BE2C (cell line): ENCODE results near the gene MAML2.

Experiments
- DNase-seq: peaks from one replicate; pipeline ENCODE4 v3.0.0-alpha.2; 2020
- H3K27me3 ChIP-seq: fragments of 250-450 bp; sonication (Bioruptor Pico); 2 replicates; pipeline ENCODE4 v1.5.1; 2020; ENCODE audit warnings: mild to moderate bottlenecking
- H3K36me3 ChIP-seq: fragments of 250-450 bp; sonication (Bioruptor Pico); 2 replicates; pipeline ENCODE4 v1.5.1; 2020; ENCODE audit warnings: mild to moderate bottlenecking
- H3K4me1 ChIP-seq: fragments of 250-450 bp; sonication (Bioruptor Pico); 2 replicates; pipeline ENCODE4 v1.5.1; 2020
- H3K4me3 ChIP-seq: 2 replicates; pipeline ENCODE4 v1.5.1; 2011; ENCODE audit warnings: low read depth, low read length
- H3K9me3 ChIP-seq: fragments of 250-450 bp; sonication (Bioruptor Pico); 2 replicates; pipeline ENCODE4 v1.5.1; 2020
- CTCF ChIP-seq: IDR thresholded peaks from 2 replicates; pipeline ENCODE4 v1.5.1; 2012; ENCODE audit warnings: mild to moderate bottlenecking, low read depth, low read length

MAML2 gene

GRCh38 chr11:96213500-96213899 is 129.5 kb downstream of the MAML2 start:
- Histone ChIP-seq H3K36me3 (no peaks in the 10 kb centered on the region), H3K27me3 (no peaks in the 10 kb centered on the region), H3K9me3 (no peaks in the 10 kb centered on the region), H3K4me1 (peaks cover 22% of the 10 kb centered on the region), H3K4me3 (no peak overlapping the region)
- TF ChIP-seq CTCF = no peak
- DNase-seq = no peak

GRCh38 chr11:96211436-96211835 is 131.6 kb downstream of the MAML2 start:
- DNase-seq = no peak
- H3K27me3 ChIP-seq = no peaks in the 10 kb centered on the region
- H3K4me3 ChIP-seq = no peak overlapping the region
- no peaks in the 10 kb centered on the region for H3K36me3 ChIP-seq
- peaks cover 24% of the 10 kb centered on the region for H3K4me1 ChIP-seq
- TF ChIP-seq CTCF = no peak
- H3K9me3 ChIP-seq = no peaks in the 10 kb centered on the region

GRCh38 chr11:96207459-96208449 is 135.2 kb downstream of the MAML2 start:
- no peak for TF ChIP-seq CTCF
- Histone ChIP-seq H3K4me1 (peaks cover 25% of the 10 kb centered on the region), H3K27me3 (no peaks in the 10 kb centered on the region), H3K36me3 (no peaks in the 10 kb centered on the region), H3K4me3 (no peak overlapping the region), H3K9me3 (no peaks in the 10 kb centered on the region)
- DNase-seq = peak; percentile 27

- DNase-seq = no peak
- H3K4me1 ChIP-seq = peaks cover 18% of the 10 kb centered on the region
- H3K9me3 ChIP-seq = no peaks in the 10 kb centered on the region
- H3K36me3 ChIP-seq = no peaks in the 10 kb centered on the region
- no peak for TF ChIP-seq CTCF
- no peaks in the 10 kb centered on the region for H3K27me3 ChIP-seq
- H3K4me3 ChIP-seq = no peak overlapping the region
These were observed 136.0 kb downstream of the MAML2 start for GRCh38 chr11:96206955-96207354.

DNA sequence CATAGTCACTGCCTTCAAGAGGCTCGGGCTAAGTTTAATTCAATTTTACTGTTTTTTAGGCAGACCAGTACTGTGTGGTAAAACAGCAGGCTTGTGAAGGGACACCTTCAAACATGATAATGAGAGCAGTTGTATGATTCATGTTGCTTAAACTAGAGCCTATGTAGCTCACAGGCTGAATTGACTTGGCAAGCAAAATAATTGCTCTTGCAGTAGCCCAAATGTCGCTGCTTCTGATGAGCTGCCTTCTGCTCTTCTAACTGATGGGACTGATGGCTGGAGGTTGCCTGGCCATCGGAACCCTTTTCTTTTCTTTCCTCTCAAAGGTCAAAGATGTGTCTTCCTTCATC is 137.6 kb downstream of the MAML2 start:
- peaks cover 16% of the 10 kb centered on the region for H3K4me1 ChIP-seq
- H3K36me3 ChIP-seq = no peaks in the 10 kb centered on the region
- DNase-seq = no peak
- TF ChIP-seq CTCF = no peak
- H3K4me3 ChIP-seq = no peak overlapping the region
- no peaks in the 10 kb centered on the region for H3K9me3 ChIP-seq
- no peaks in the 10 kb centered on the region for H3K27me3 ChIP-seq
